Small intestine (tissue), 7 donors: ENCODE data around the gene RIMBP2. TPM values are rescaled to one million over a fixed set of nuclear protein-coding genes. Genes with fewer than 3 reads are reported as not detected.

Experiments used
- DNase-seq, 2 donors: peaks; one replicate each; pipeline versions ENCODE4 v3.0.0 to v3.0.0-alpha.2; 2013
- FAIRE-seq: peaks from 2 replicates; lab custom pipeline; 2012; peaks lifted over from hg19 to GRCh38; lab: Jason Lieb, UNC
- H3K27ac ChIP-seq, 3 donors: one replicate each; pipeline ENCODE4 v1.5.1; 2013; ENCODE audit warnings: low read length in 2 of 3, mild to moderate bottlenecking in 2 of 3, control low read depth in 1 of 3, inconsistent platforms in 1 of 3, low read depth in 1 of 3, moderate library complexity in 1 of 3
- H3K27me3 ChIP-seq, 3 donors: one replicate each; pipeline ENCODE4 v1.6.1; 2013; ENCODE audit warnings: low read length in 3 of 3, inconsistent platforms in 1 of 3; ENCODE audit not compliant: control insufficient read depth in 3 of 3, insufficient read depth in 3 of 3
- H3K36me3 ChIP-seq, 3 donors: one replicate each; pipeline ENCODE4 v1.6.1; 2013; ENCODE audit warnings: low read length in 3 of 3, inconsistent platforms in 1 of 3, low read depth in 1 of 3, mild to moderate bottlenecking in 1 of 3, moderate library complexity in 1 of 3; ENCODE audit not compliant: control insufficient read depth in 3 of 3, insufficient read depth in 2 of 3
- H3K4me1 ChIP-seq, 3 donors: one replicate each; pipeline ENCODE4 v1.6.1; 2013; ENCODE audit warnings: low read length in 2 of 3, inconsistent platforms in 1 of 3, low read depth in 1 of 3, mild to moderate bottlenecking in 1 of 3, moderate library complexity in 1 of 3; ENCODE audit not compliant: control insufficient read depth in 3 of 3, insufficient read depth in 2 of 3
- H3K4me3 ChIP-seq, 3 donors: one replicate each; pipeline ENCODE4 v1.5.1; 2013; ENCODE audit warnings: low read length in 3 of 3, control low read depth in 1 of 3, inconsistent platforms in 1 of 3, low read depth in 1 of 3, mild to moderate bottlenecking in 1 of 3, moderate library complexity in 1 of 3
- H3K9me3 ChIP-seq, 2 donors: one replicate each; pipeline ENCODE4 v1.6.1; 2013; ENCODE audit warnings: low read depth in 1 of 2, low read length in 1 of 2; ENCODE audit not compliant: control insufficient read depth in 2 of 2, insufficient read depth in 1 of 2
- WGBS, 3 donors: extraction: QIAGEN DNeasy Blood & Tissue Kit; methylation state at CpG; one replicate each; pipeline ENCODE4 v1.1.7; 2013; 5-methylcytosine and 5-hydroxymethylcytosine counted together
- polyA plus RNA-seq, 4 donors: library from polyadenylated mRNA; stranded (reverse) in 3 of 4; unstranded in 1 of 4; fragments of 200-250 nt in 3 of 4; fragments of 120-200 nt in 1 of 4; gene quantifications; one replicate each; pipeline versions ENCODE4 v1.2.1 to v1.2.3, GENCODE V29; 2013
- donor health status: healthy with polysubstance abuse.
- donor health status: control.
- donor health status: control.
- donor health status: Bipolar disorder and iron deficiency.
- donor health status: healthy.

RIMBP2 gene
- polyA plus RNA-seq, 4 donors: 0.22 to 12.2 (median 2.3) TPM

- Histone ChIP-seq H3K27me3 (no peaks in the 10 kb centered on the region), H3K36me3 (no peaks in the 10 kb centered on the region), H3K4me1 (no peaks in the 10 kb centered on the region), H3K9me3 (peaks cover 0 to 13% of the 10 kb centered on the region in 2 donors), H3K27ac (no peak overlapping the region), H3K4me3 (no peak overlapping the region)
- DNase-seq: no peak
- no peak for FAIRE-seq
- WGBS, 3 donors: 83 to 87% (median 87%) methylated on average over 20 of the region's 20 CpGs
Observed at GRCh38 chr12:130668286-130669204, 47.6 kb downstream of the RIMBP2 start.

- Histone ChIP-seq H3K4me1 (no peaks in the 10 kb centered on the region), H3K27ac (no peak overlapping the region), H3K4me3 (no peak overlapping the region), H3K9me3 (peaks cover 0 to 13% of the 10 kb centered on the region in 2 donors), H3K27me3 (no peaks in the 10 kb centered on the region), H3K36me3 (no peaks in the 10 kb centered on the region)
- no peak for FAIRE-seq
- no peak for DNase-seq
- 74 to 77% (median 76%) methylated on average over 7 of the region's 7 CpGs for WGBS, 3 donors
Observed at GRCh38 chr12:130667421-130667960, 48.6 kb downstream of the RIMBP2 start.

GRCh38 chr12:130666645-130667044, 49.5 kb downstream of the RIMBP2 start:
- 56 to 74% (median 65%) methylated on average over 1 of the region's 1 CpG for WGBS, 3 donors
- FAIRE-seq (no peak), DNase-seq (no peak)
- Histone ChIP-seq H3K9me3 (peaks cover 0 to 13% of the 10 kb centered on the region in 2 donors), H3K27me3 (no peaks in the 10 kb centered on the region), H3K4me3 (no peak overlapping the region), H3K36me3 (no peaks in the 10 kb centered on the region), H3K4me1 (no peaks in the 10 kb centered on the region), H3K27ac (no peak overlapping the region)

- no peak for DNase-seq
- Histone ChIP-seq H3K9me3 (peaks cover 0 to 13% of the 10 kb centered on the region in 2 donors), H3K4me1 (no peaks in the 10 kb centered on the region), H3K36me3 (no peaks in the 10 kb centered on the region), H3K4me3 (no peak overlapping the region), H3K27ac (no peak overlapping the region), H3K27me3 (no peaks in the 10 kb centered on the region)
- WGBS, 3 donors: 25 to 77% (median 59%) methylated on average over 3 of the region's 3 CpGs
- no peak for FAIRE-seq
Observed at GRCh38 chr12:130665753-130666152, 50.3 kb downstream of the RIMBP2 start.

GRCh38 chr12:130664772-130665171, 51.3 kb downstream of the RIMBP2 start:
- 80 to 87% (median 86%) methylated on average over 8 of the region's 8 CpGs for WGBS, 3 donors
- peaks cover 0 to 13% of the 10 kb centered on the region in 2 donors for H3K9me3 ChIP-seq
- H3K4me3 ChIP-seq: no peak overlapping the region
- H3K4me1 ChIP-seq: no peaks in the 10 kb centered on the region
- H3K27ac ChIP-seq: no peak overlapping the region
- no peaks in the 10 kb centered on the region for H3K27me3 ChIP-seq
- FAIRE-seq: no peak
- H3K36me3 ChIP-seq: no peaks in the 10 kb centered on the region
- DNase-seq: no peak

- Histone ChIP-seq H3K36me3 (no peaks in the 10 kb centered on the region), H3K4me1 (no peaks in the 10 kb centered on the region), H3K9me3 (peaks cover 0 to 13% of the 10 kb centered on the region in 2 donors), H3K27ac (no peak overlapping the region), H3K4me3 (no peak overlapping the region), H3K27me3 (no peaks in the 10 kb centered on the region)
- WGBS, 3 donors: 86 to 92% (median 86%) methylated on average over 20 of the region's 20 CpGs
- DNase-seq (no peak), FAIRE-seq (no peak)
Observed at GRCh38 chr12:130664252-130664651, 51.8 kb downstream of the RIMBP2 start.

GRCh38 chr12:130663514-130663913, 52.6 kb downstream of the RIMBP2 start:
- H3K4me3 ChIP-seq: no peak overlapping the region
- H3K9me3 ChIP-seq: peaks cover 0 to 13% of the 10 kb centered on the region in 2 donors
- H3K27ac ChIP-seq: no peak overlapping the region
- no peaks in the 10 kb centered on the region for H3K36me3 ChIP-seq
- WGBS, 3 donors: 67 to 81% (median 70%) methylated on average over 6 of the region's 6 CpGs
- H3K4me1 ChIP-seq: no peaks in the 10 kb centered on the region
- FAIRE-seq (no peak), DNase-seq (no peak)
- no peaks in the 10 kb centered on the region for H3K27me3 ChIP-seq

- no peaks in the 10 kb centered on the region for H3K9me3 ChIP-seq
- no peaks in the 10 kb centered on the region for H3K4me1 ChIP-seq
- H3K27me3 ChIP-seq: no peaks in the 10 kb centered on the region
- no peak for DNase-seq
- WGBS, 3 donors: 77 to 79% (median 78%) methylated on average over 14 of the region's 14 CpGs
- H3K4me3 ChIP-seq: no peak overlapping the region
- no peak for FAIRE-seq
- no peaks in the 10 kb centered on the region for H3K36me3 ChIP-seq
- H3K27ac ChIP-seq: no peak overlapping the region
Observed at GRCh38 chr12:130661486-130662255, 54.4 kb downstream of the RIMBP2 start.
